Heart left ventricle (tissue), 13 donors: ENCODE results near the gene PEAK3.

Source experiments
- CTCF ChIP-seq, 12 donors: fragments of 200-600 bp; sonication (generic) in 4 of 12; IDR thresholded peaks; one replicate each; pipeline versions ENCODE4 v1.5.0 to v1.8.0; 2018 to 2022; ENCODE audit warnings: antibody characterized with exemption in 12 of 12, mild to moderate bottlenecking in 5 of 12
- POLR2A ChIP-seq, 2 donors: fragments of 450-650 bp; IDR thresholded peaks; one replicate each; pipeline ENCODE4 v1.6.1; 2017; ENCODE audit warnings: antibody characterized with exemption in 2 of 2, mild to moderate bottlenecking in 2 of 2, moderate library complexity in 2 of 2
- donor health status: ischemic (EF 13 %, LVEDD 7.1; RV severe dilation, severe dysfunction).
- donor health status: DM: no; HTN: yes; CAD: no.
- donor health status: DM: no; HTN: no; CAD: no.
- donor health status: ischemic (EF 25% LVEDD 6.9; RV normal size, moderate dysfunction).
- donor health status: ischemic (EF 25% LVEDD 5.7; RV mildly dilated, moderate dysfunction).
- donor health status: ischemic (EF 35%, LVEDD 5.7; RV mildly dilated, moderate dysfunction).
- donor health status: nonischemic (EF 11% LVEDD 7.7; RV severe dilation, severe dysfunction).
- donor health status: DM: yes; HTN: yes; CAD: no.
- donor health status: PGD.
- donor health status: ischemic (EF 29% LVEDD 5.4; RV normal size, mild dysfunction).
- donor health status: nonischemic (EF 23%, LVEDD 6.1; RV moderate dilation, normal function).

GRCh38 chr19:2266183-2266993, 15.6 kb downstream of the PEAK3 start:
- TF ChIP-seq CTCF (IDR thresholded peaks at IDR 0.05) (no peak), POLR2A (IDR thresholded peaks at IDR 0.05) (no peak)
